Measurements from ENCODE around the gene AMPD3. TPM values are rescaled to one million over a fixed set of nuclear protein-coding genes. Genes with fewer than 3 reads are reported as not detected.
A peak's percentile ranks its signal among the peaks of the same experiment; 100 is the strongest.

The AMPD3 gene
- total RNA-seq, 1 experiment from 2014 or later: 12.5 TPM

DNA sequence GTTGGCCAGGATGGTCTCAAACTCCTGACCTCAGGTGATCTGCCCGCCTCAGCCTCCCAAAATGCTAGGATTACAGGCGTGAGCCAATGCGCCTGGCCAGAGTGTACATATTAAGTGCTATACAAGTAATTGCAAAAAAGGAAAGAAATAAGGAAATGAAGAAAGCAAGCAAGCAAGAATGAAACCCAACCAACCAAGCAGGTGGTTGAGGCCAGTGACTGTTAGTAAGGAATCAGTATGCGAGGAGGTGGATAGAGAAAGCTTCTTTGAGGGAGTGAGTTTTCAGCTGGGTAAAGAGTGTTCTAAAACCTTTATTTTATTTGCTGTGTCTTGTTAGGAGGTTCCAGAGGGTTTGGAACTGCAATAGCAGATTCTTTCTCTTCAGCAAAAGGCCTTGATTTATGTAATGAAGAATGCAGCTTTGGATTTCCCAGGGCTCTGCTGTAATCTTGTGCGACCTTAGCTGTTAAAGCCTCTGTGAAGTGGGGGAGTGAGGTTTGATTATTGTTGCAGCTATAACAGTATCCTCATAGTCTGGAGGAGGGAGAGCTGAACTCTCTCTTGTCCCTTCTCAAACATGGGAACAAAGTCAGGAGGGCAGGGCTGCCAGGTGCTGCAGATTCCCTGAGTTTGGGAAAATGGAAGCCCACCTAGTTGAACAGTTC, 5.7 kb downstream of the AMPD3 start:
- in situ Hi-C loops (cut with HindIII; ENCODE audit: low pct_unique_long_range_greater_than_20kb, low sequenced_read_pairs): no loop called here
- ATAC-seq (no peak), DNase-seq (ENCODE audit: low read depth, low spot score) (no peak)
- Histone ChIP-seq H3K27me3 (ENCODE audit: control insufficient read depth, insufficient read depth, low read length) (no peaks in the 10 kb centered on the region), H3K9me3 (ENCODE audit: control insufficient read depth, insufficient read depth, low read depth, low read length) (no peaks in the 10 kb centered on the region), H3K27ac (ENCODE audit: low read length) (no peak overlapping the region), H3K4me1 (ENCODE audit: control insufficient read depth, insufficient read depth, low read length) (peaks cover 8% of the 10 kb centered on the region), H3K36me3 (ENCODE audit: control insufficient read depth, insufficient read depth, low read length) (no peaks in the 10 kb centered on the region), H3K4me3 (ENCODE audit: low read depth in 2 of 2, low read length in 2 of 2) (no peak overlapping the region)
- no TSS peak for BruUV-seq (replicated peaks)
- TF ChIP-seq POLR2AphosphoS5 (IDR thresholded peaks at IDR 0.05; ENCODE audit: low read depth, low read length) (no peak), TCF7L2 (IDR thresholded peaks at IDR 0.05; ENCODE audit: low read depth, low read length) (no peak), SIN3A (IDR thresholded peaks at IDR 0.05; ENCODE audit: borderline replicate concordance, insufficient read depth, low read depth, low read length) (no peak)
- TF ChIP-seq, protein P1, sequence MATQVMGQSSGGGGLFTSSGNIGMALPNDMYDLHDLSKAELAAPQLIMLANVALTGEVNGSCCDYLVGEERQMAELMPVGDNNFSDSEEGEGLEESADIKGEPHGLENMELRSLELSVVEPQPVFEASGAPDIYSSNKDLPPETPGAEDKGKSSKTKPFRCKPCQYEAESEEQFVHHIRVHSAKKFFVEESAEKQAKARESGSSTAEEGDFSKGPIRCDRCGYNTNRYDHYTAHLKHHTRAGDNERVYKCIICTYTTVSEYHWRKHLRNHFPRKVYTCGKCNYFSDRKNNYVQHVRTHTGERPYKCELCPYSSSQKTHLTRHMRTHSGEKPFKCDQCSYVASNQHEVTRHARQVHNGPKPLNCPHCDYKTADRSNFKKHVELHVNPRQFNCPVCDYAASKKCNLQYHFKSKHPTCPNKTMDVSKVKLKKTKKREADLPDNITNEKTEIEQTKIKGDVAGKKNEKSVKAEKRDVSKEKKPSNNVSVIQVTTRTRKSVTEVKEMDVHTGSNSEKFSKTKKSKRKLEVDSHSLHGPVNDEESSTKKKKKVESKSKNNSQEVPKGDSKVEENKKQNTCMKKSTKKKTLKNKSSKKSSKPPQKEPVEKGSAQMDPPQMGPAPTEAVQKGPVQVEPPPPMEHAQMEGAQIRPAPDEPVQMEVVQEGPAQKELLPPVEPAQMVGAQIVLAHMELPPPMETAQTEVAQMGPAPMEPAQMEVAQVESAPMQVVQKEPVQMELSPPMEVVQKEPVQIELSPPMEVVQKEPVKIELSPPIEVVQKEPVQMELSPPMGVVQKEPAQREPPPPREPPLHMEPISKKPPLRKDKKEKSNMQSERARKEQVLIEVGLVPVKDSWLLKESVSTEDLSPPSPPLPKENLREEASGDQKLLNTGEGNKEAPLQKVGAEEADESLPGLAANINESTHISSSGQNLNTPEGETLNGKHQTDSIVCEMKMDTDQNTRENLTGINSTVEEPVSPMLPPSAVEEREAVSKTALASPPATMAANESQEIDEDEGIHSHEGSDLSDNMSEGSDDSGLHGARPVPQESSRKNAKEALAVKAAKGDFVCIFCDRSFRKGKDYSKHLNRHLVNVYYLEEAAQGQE (IDR thresholded peaks at IDR 0.05; ENCODE audit: insufficient read depth in 1 of 2, low read depth in 2 of 2, low read length in 1 of 2): no peak
- TF ChIP-seq, protein P2, sequence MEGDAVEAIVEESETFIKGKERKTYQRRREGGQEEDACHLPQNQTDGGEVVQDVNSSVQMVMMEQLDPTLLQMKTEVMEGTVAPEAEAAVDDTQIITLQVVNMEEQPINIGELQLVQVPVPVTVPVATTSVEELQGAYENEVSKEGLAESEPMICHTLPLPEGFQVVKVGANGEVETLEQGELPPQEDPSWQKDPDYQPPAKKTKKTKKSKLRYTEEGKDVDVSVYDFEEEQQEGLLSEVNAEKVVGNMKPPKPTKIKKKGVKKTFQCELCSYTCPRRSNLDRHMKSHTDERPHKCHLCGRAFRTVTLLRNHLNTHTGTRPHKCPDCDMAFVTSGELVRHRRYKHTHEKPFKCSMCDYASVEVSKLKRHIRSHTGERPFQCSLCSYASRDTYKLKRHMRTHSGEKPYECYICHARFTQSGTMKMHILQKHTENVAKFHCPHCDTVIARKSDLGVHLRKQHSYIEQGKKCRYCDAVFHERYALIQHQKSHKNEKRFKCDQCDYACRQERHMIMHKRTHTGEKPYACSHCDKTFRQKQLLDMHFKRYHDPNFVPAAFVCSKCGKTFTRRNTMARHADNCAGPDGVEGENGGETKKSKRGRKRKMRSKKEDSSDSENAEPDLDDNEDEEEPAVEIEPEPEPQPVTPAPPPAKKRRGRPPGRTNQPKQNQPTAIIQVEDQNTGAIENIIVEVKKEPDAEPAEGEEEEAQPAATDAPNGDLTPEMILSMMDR (IDR thresholded peaks at IDR 0.05): no peak
- intact Hi-C loops (cut with micrococcal nuclease; ENCODE audit: unreplicated experiment): no loop called here
- ChIA-PET CTCF (interaction anchor here (1.1 kb wide), 1 partner anchor 9 kb away, joined by 3 read pairs; no protein-coding TSS in a partner anchor), POLR2A (interaction anchor here (0.7 kb wide), 1 partner anchor 113 kb away, joined by 6 read pairs; no protein-coding TSS in a partner anchor)

DNA sequence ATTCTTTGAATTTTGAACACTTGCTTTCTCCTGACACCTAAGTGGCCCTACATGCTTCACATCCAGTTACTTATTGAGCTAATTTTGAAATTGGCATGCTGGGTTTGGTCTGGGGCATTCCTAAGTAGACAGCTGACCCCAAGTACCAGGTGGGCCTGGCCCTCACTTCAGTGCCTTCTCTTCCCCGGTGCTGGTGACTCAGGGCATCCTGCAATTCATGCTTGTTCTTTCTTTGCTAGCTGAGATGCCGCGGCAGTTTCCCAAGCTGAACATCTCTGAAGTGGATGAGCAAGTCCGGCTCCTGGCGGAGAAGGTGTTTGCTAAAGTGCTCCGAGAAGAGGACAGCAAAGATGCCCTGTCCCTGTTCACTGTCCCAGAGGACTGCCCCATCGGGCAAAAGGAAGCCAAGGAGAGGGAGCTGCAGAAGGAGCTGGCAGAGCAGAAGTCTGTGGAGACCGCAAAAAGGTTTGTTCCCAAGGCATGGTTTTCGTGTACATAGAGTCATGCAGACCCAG, 6.3 kb downstream of the AMPD3 start:
- BruUV-seq (replicated peaks): no TSS peak
- ATAC-seq: no peak
- ChIA-PET CTCF (interaction anchor here (1.1 kb wide), 1 partner anchor 10 kb away, joined by 3 read pairs; no protein-coding TSS in a partner anchor), POLR2A (no interaction called here)
- Histone ChIP-seq H3K27ac (ENCODE audit: low read length) (no peak overlapping the region), H3K27me3 (ENCODE audit: control insufficient read depth, insufficient read depth, low read length) (no peaks in the 10 kb centered on the region), H3K4me3 (ENCODE audit: low read depth in 2 of 2, low read length in 2 of 2) (no peak overlapping the region), H3K9me3 (ENCODE audit: control insufficient read depth, insufficient read depth, low read depth, low read length) (no peaks in the 10 kb centered on the region), H3K36me3 (ENCODE audit: control insufficient read depth, insufficient read depth, low read length) (no peaks in the 10 kb centered on the region), H3K4me1 (ENCODE audit: control insufficient read depth, insufficient read depth, low read length) (peaks cover 2% of the 10 kb centered on the region)
- no peak for DNase-seq (ENCODE audit: low read depth, low spot score)
- intact Hi-C loops (cut with micrococcal nuclease; ENCODE audit: unreplicated experiment) (no loop called here), in situ Hi-C loops (cut with HindIII; ENCODE audit: low pct_unique_long_range_greater_than_20kb, low sequenced_read_pairs) (no loop called here)
- no peak for TF ChIP-seq POLR2AphosphoS5 (IDR thresholded peaks at IDR 0.05; ENCODE audit: low read depth, low read length)

DNA sequence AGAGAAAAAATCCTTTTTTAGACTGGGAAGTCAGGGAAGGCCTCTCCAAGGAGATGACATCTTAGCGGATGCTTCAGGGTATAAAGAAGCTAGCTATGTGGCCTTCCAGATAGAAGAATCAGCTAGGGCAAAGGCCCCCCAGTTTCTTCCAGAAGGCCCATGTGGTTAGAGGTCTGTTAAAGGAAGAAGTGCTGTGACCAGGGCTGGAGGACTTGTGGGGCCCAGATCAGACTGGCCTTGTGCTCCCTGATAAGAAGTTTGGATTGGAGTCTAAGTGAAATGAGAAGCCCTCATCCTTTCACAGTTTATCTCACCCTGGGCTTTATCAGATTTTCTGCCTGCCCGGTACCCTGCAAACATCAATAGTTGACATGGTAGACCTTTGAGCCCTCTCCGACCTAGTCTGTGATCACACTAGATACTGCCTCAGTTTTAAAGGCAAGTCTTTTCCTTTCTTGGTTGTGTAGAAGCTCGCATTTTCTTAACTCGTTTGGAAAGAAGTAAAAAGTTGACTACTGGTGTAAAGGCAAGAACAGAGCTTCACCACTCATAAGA, 7.8 kb downstream of the AMPD3 start:
- H3K36me3 ChIP-seq (ENCODE audit: control insufficient read depth, insufficient read depth, low read length): no peaks in the 10 kb centered on the region
- H3K27ac ChIP-seq (ENCODE audit: low read length): no peak overlapping the region
- in situ Hi-C loops (cut with HindIII; ENCODE audit: low pct_unique_long_range_greater_than_20kb, low sequenced_read_pairs): no loop called here
- ChIA-PET POLR2A (no interaction called here), CTCF (no interaction called here)
- H3K4me1 ChIP-seq (ENCODE audit: control insufficient read depth, insufficient read depth, low read length): no peaks in the 10 kb centered on the region
- ATAC-seq (0 out of 2 replicates have a peak, but pooled peaks have one; percentile 15), DNase-seq (ENCODE audit: low read depth, low spot score) (no peak)
- no peaks in the 10 kb centered on the region for H3K27me3 ChIP-seq (ENCODE audit: control insufficient read depth, insufficient read depth, low read length)
- TF ChIP-seq, protein P2 (IDR thresholded peaks at IDR 0.05): no peak
- TF ChIP-seq SIN3A (IDR thresholded peaks at IDR 0.05; ENCODE audit: borderline replicate concordance, insufficient read depth, low read depth, low read length) (no peak), POLR2AphosphoS5 (IDR thresholded peaks at IDR 0.05; ENCODE audit: low read depth, low read length) (no peak), TCF7L2 (IDR thresholded peaks at IDR 0.05; ENCODE audit: low read depth, low read length) (no peak)
- TF ChIP-seq, protein P1 (IDR thresholded peaks at IDR 0.05; ENCODE audit: insufficient read depth in 1 of 2, low read depth in 2 of 2, low read length in 1 of 2): no peak
- no peak overlapping the region for H3K4me3 ChIP-seq (ENCODE audit: low read depth in 2 of 2, low read length in 2 of 2)
- no TSS peak for BruUV-seq (replicated peaks)
- H3K9me3 ChIP-seq (ENCODE audit: control insufficient read depth, insufficient read depth, low read depth, low read length): no peaks in the 10 kb centered on the region
- intact Hi-C loops (cut with micrococcal nuclease; ENCODE audit: unreplicated experiment): no loop called here

All from Panc1 (cell line).